Endothelial cell of umbilical vein (primary cell): ENCODE results near the gene IL36RN.

Source experiments
- CTCF ChIP-seq, 2 donors: IDR thresholded peaks; 1 replicate in 1 of 2; 2 replicates in 1 of 2; pipeline ENCODE4 v1.5.1; 2011; ENCODE audit warnings: low read length in 2 of 2, mild to moderate bottlenecking in 2 of 2, moderate library complexity in 2 of 2, control low read depth in 1 of 2, inconsistent platforms in 1 of 2, low read depth in 1 of 2; ENCODE audit not compliant: insufficient read depth in 1 of 2; ENCODE audit errors: extremely low read depth in 1 of 2
- FOS ChIP-seq: IDR thresholded peaks from 2 replicates; pipeline ENCODE4 v1.6.1; 2011; ENCODE audit warnings: mild to moderate bottlenecking, low read length, moderate library complexity, borderline replicate concordance; ENCODE audit not compliant: insufficient read depth
- POLR2A ChIP-seq: IDR thresholded peaks from 2 replicates; pipeline ENCODE4 v1.6.1; 2012; ENCODE audit warnings: low read depth, mild to moderate bottlenecking, control low read depth, low read length
- POLR2AphosphoS5 ChIP-seq: IDR thresholded peaks from 2 replicates; pipeline ENCODE4 v1.6.1; 2012; ENCODE audit warnings: low read depth, mild to moderate bottlenecking, control low read depth, low read length, moderate library complexity; ENCODE audit not compliant: insufficient read depth

- TF ChIP-seq CTCF (IDR thresholded peaks at IDR 0.05; ENCODE audit: extremely low read depth in 1 of 2, insufficient read depth in 1 of 2, low read depth in 1 of 2, low read length in 2 of 2) (no peak), POLR2AphosphoS5 (no peak), POLR2A (no peak), FOS (no peak)
These were observed 10.9 kb downstream of the IL36RN start for GRCh38 chr2:113069676-113070605.
